ENCODE data around the gene SIGMAR1. TPM values are rescaled to one million over a fixed set of nuclear protein-coding genes. Genes with fewer than 3 reads are reported as not detected.

The SIGMAR1 gene
- total and polyA plus RNA-seq, 4 donors, result 26.0 to 72.0 (median 63.3) TPM

DNA sequence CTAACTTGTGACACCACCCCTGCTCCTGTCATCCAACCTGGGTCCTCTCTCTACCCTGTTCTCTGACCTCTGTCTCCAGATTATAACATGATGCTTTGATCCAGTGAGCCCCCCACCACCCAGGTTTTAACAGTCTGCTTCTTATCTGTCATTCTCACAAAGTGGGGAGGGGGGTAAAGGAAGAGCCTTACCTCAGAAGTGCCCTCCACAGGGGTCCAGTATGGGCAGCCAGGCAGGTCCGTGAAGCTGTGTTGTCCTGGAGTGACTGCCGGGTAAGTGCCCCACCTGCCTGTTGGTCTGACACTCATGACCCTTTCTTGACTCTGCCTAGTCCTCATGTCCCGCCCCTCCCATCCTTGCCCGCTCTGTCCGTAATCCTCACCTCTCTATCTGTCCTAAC lies 17.8 kb upstream of the SIGMAR1 start:
- H3K36me3 ChIP-seq (ENCODE audit: control insufficient read depth in 4 of 4, insufficient read depth in 4 of 4, low read length in 4 of 4), result peaks cover 0 to 14% (median 6%) of the 10 kb centered on the region in 4 donors
- DNase-seq, result no peak
- H3K27ac ChIP-seq (ENCODE audit: low read depth in 1 of 2, low read length in 1 of 2), result peak overlapping the region in 1 of 2 donors; percentile 61
- peaks cover 12 to 52% (median 35%) of the 10 kb centered on the region in 5 donors for H3K4me1 ChIP-seq (ENCODE audit: control insufficient read depth in 5 of 5, insufficient read depth in 5 of 5, low read length in 5 of 5)
- no peaks in the 10 kb centered on the region for H3K27me3 ChIP-seq (ENCODE audit: control insufficient read depth in 3 of 3, insufficient read depth in 3 of 3, low read length in 2 of 3)
- no peaks in the 10 kb centered on the region for H3K9me3 ChIP-seq (ENCODE audit: control insufficient read depth in 4 of 4, insufficient read depth in 3 of 4, low read length in 3 of 4)
- TF ChIP-seq, protein P1, sequence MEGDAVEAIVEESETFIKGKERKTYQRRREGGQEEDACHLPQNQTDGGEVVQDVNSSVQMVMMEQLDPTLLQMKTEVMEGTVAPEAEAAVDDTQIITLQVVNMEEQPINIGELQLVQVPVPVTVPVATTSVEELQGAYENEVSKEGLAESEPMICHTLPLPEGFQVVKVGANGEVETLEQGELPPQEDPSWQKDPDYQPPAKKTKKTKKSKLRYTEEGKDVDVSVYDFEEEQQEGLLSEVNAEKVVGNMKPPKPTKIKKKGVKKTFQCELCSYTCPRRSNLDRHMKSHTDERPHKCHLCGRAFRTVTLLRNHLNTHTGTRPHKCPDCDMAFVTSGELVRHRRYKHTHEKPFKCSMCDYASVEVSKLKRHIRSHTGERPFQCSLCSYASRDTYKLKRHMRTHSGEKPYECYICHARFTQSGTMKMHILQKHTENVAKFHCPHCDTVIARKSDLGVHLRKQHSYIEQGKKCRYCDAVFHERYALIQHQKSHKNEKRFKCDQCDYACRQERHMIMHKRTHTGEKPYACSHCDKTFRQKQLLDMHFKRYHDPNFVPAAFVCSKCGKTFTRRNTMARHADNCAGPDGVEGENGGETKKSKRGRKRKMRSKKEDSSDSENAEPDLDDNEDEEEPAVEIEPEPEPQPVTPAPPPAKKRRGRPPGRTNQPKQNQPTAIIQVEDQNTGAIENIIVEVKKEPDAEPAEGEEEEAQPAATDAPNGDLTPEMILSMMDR (IDR thresholded peaks at IDR 0.05; ENCODE audit: control extremely low read depth, extremely low read depth), result no peak
- ATAC-seq (ENCODE audit: insufficient read depth, low FRiP score), result no peak
- H3K4me3 ChIP-seq, result no peak overlapping the region
- H3K9ac ChIP-seq (ENCODE audit: insufficient read depth in 1 of 2, low read length in 2 of 2), result no peak overlapping the region
- WGBS, 2 donors, result 78 to 86% methylated on average over 5 of the region's 5 CpGs

DNA sequence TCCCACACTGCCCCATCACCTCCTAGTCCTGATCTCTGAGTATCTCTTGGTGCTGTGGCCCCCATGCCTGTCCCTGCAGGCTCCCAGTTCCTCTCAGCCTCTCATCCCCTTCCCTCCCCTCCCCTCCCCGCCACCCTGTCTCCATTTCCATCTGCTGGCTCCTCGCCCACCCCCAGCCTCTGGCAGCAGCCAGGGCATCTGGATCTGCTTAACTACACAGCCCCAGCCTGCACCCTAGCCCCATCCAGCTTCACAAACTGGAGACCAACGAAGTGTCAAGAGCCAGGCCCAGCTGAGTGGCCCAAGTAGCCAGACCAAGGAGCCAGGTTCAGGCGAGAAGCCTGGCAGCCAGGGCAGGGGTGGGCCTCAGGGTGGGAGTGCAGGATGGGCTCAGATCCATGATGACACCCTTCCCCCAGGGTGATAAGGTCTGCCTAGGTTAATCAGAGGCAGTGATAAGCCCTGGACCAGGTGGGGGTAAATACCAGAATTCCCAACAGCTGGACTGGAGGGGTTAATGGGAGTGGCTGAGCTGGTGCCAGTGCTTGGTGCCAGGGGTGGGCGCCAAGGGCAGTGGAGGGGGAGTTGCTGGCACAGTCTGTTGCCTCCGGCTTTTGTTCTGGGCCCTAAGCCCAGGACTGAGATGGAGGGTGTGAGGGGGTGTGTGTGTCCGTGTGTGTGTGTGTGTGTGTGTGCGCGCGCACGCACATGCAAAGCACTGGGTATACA lies 16.9 kb upstream of the SIGMAR1 start:
- no peak overlapping the region for H3K9ac ChIP-seq (ENCODE audit: insufficient read depth in 1 of 2, low read length in 2 of 2)
- DNase-seq, result peak; percentile 91 to 95 (median 92)
- 49 to 61% methylated on average over 11 of the region's 11 CpGs for WGBS, 2 donors

DNA sequence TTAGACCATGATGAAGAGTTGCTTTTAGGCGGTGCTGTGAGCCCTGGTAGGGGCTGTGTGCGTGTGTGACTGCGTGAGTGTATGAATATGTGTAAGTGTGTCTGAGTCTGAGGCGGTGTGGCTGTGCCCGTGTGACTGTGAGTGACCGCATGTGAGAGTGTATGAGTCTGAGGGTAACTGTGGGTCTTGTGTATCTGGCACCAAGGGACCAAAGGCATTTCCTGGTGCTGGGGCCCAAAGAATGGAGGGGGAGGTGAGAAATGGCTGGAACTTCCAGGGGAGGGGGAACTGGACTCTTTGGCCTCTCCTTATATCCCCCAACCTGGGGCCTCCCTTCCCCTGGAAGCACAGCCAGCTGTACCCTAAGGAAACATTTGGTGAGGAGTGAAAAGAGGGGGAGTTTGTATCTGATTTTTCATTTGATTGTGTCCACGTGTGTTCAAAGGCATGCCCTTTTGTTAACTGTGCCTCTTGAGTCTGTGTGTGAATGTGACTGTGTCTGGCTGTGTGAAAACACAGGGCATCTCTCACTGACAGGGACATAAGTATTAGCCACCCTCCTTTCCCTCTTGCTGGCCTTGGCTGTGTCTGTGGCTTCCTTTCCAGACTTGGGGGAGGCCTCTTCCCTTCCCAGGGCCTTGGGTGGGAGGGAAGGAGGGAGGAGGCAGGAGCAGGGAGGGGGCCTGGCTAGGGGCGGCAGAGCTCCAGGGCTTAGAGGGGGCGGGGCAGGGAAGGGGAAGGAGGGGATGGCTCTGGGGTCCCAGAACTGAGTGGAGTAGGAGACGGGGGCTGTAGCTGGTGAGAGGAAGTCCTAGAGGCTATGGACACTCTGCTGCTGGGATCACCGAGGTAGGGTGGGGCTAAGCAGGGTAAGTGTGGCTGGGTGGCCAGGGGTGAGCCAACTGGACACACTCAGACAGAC lies 15.8 kb upstream of the SIGMAR1 start:
- 43 to 49% methylated on average over 11 of the region's 11 CpGs for WGBS, 2 donors
- peak; percentile 83 to 92 (median 89) for DNase-seq
- Histone ChIP-seq H3K4me3 (no peak overlapping the region), H3K27ac (ENCODE audit: low read depth in 1 of 2, low read length in 1 of 2) (peak overlapping the region; percentile 81 to 88), H3K9ac (ENCODE audit: insufficient read depth in 1 of 2, low read length in 2 of 2) (peak overlapping the region in 1 of 2 donors; percentile 44), H3K36me3 (ENCODE audit: control insufficient read depth in 4 of 4, insufficient read depth in 4 of 4, low read length in 4 of 4) (peaks cover 0 to 24% (median 16%) of the 10 kb centered on the region in 4 donors), H3K27me3 (ENCODE audit: control insufficient read depth in 3 of 3, insufficient read depth in 3 of 3, low read length in 2 of 3) (no peaks in the 10 kb centered on the region), H3K9me3 (ENCODE audit: control insufficient read depth in 4 of 4, insufficient read depth in 3 of 4, low read length in 3 of 4) (no peaks in the 10 kb centered on the region), H3K4me1 (ENCODE audit: control insufficient read depth in 5 of 5, insufficient read depth in 5 of 5, low read length in 5 of 5) (peaks cover 12 to 53% (median 35%) of the 10 kb centered on the region in 5 donors)
- no peak for ATAC-seq (ENCODE audit: insufficient read depth, low FRiP score)
- TF ChIP-seq, protein P1 (IDR thresholded peaks at IDR 0.05; ENCODE audit: control extremely low read depth, extremely low read depth), result no peak

More for the DNA sequence above, 16.9 kb upstream of the SIGMAR1 start:
- Histone ChIP-seq H3K27ac (ENCODE audit: low read depth in 1 of 2, low read length in 1 of 2) (peak overlapping the region; percentile 60 to 88), H3K36me3 (ENCODE audit: control insufficient read depth in 4 of 4, insufficient read depth in 4 of 4, low read length in 4 of 4) (peaks cover 0 to 15% (median 8%) of the 10 kb centered on the region in 4 donors), H3K4me3 (no peak overlapping the region), H3K9me3 (ENCODE audit: control insufficient read depth in 4 of 4, insufficient read depth in 3 of 4, low read length in 3 of 4) (no peaks in the 10 kb centered on the region), H3K27me3 (ENCODE audit: control insufficient read depth in 3 of 3, insufficient read depth in 3 of 3, low read length in 2 of 3) (no peaks in the 10 kb centered on the region), H3K4me1 (ENCODE audit: control insufficient read depth in 5 of 5, insufficient read depth in 5 of 5, low read length in 5 of 5) (peaks cover 12 to 53% (median 35%) of the 10 kb centered on the region in 5 donors)
- no peak for ATAC-seq (ENCODE audit: insufficient read depth, low FRiP score)
- TF ChIP-seq, protein P1 (IDR thresholded peaks at IDR 0.05; ENCODE audit: control extremely low read depth, extremely low read depth), result no peak

All from lung (tissue), 12 donors.